ENCODE results near the gene FAM177A1.
A peak's percentile ranks its signal among the peaks of the same experiment; 100 is the strongest.
"Not testable (repeated sequence)": the region's sequence is repeated elsewhere in the genome, so short reads cannot be mapped to it uniquely, and the experiment has no call there.

The FAM177A1 gene

DNA sequence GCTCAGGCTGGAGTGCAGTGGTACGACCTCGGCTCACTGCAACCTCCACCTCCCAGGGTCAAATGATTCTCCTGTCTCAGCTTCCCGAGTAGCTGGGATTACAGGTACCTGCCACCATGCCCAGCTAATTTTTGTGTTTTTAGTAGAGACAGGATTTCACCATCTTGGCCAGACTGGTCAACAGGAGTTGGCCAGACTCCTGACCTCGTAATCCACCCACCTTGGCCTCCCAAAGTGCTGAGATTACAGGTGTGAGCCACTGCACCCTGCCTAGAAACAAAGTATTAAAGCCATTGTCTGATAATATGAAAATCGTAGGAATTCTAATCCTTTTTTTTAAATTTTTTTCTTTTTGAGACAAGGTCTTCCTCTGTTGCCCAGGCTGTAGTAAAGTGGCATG lies 19.7 kb downstream of the FAM177A1 start:
- DNase-seq, result not testable (repeated sequence)

DNA sequence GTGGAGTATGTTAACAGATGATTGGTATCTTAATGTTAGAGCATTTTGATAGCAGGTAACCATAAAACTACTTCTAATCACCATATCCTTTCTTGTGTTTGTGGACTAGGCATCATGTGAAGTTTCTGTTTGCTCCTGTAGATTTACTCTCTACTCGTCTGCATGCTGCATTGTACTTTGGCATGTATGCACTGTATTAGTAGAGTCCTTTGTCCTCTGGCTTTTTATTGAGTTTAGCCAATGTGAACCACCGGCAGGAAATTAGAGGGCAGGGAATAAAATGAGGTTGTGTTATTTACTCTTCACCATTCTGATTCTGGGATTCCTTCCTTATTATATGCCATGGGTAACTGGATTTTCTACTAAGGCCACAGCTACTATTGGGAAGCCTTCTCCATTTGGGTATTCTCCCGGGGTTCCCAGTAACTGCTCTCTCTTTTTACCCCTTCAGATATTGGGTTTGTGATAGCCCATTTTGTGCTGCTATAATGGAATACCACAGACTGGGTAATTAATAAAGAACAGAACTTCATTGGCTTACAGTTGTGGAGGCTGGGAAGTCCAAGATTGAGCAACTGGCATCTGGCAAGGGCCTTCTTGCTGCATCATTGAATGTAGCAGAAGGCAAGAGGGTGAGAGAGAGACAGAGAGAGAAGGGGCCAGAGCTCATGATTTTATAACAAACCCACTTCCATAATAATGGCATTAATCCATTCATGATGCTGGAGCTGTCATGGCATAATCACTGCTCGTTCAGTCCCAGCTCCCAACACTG lies 22.4 kb downstream of the FAM177A1 start:
- DNase-seq, result no peak

DNA sequence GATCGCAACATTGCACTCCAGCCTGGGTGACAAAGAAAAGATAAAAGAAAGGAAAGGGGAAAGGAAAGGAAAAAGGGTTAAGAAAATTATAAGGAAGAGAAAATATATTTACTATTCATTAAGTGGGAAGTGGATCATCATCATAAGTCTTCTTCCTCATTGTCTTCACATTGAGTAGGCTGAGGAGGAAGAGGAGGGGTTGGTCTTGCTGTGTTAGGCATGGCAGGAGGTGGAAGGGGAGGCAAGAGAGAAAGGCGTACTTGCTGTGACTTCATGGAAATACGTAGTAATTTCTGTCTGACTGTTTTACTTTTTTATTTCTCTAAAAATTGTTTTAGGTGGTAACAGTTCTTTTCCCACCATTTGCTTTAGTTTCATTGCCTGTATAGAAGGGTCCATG lies 26.2 kb downstream of the FAM177A1 start:
- DNase-seq, result no peak

DNA sequence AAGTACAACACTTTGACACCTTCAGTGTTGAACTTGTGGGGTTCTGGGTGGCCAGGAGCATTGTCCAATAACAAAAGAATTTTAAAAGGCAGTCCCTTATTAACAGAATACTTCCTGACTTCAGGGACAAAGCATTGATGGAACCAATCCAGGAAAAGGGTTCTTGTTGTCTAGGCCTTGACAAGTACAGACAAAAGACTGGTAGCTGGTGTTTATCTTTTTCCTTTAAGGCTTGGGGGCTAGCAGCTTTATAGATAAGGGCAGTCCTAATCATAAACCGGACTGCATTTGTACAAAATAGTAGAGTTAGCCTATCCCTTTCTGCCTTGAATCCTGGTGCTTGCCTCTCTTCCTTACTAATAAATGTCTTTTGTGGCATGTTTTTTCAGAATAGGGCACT lies 27.4 kb downstream of the FAM177A1 start:
- no peak for DNase-seq

DNA sequence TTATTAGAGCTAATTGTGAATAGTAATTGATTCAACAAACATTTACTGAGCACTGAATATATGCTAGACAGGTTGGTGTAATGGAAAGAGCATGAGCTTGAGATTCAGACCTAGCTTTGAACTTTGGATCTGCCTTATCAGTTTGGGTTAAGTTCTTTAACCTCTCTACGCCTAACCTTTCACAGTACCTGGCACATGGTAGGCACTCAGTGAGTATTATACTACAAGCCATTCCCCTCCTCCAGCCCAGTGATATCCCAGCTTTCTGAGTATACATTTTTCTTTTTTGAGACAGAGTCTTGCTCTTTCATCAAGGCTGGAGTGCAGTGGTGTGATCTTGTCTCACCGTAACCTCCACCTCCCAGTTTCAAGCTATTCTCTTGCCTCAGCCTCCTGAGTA lies 32.0 kb downstream of the FAM177A1 start:
- DNase-seq, result no peak

DNA sequence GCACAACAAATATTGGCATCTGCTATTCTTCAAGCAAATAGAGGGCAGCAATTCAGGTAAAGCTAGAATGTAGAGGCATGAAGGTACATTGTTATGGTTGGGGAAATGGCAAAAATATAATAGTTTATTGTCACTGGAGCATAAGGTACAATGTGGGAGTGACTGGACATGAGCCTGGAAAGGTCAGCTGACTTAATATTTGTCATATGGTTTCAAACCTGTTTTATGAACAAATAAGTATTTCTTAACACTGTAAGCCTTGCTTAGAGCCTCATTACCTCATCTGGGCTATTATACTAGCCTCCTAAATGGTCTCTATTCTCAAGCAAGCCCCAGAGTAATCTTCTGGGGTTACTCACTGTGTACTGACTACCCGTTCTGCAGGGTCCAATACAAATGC lies 33.7 kb downstream of the FAM177A1 start:
- DNase-seq, result no peak

DNA sequence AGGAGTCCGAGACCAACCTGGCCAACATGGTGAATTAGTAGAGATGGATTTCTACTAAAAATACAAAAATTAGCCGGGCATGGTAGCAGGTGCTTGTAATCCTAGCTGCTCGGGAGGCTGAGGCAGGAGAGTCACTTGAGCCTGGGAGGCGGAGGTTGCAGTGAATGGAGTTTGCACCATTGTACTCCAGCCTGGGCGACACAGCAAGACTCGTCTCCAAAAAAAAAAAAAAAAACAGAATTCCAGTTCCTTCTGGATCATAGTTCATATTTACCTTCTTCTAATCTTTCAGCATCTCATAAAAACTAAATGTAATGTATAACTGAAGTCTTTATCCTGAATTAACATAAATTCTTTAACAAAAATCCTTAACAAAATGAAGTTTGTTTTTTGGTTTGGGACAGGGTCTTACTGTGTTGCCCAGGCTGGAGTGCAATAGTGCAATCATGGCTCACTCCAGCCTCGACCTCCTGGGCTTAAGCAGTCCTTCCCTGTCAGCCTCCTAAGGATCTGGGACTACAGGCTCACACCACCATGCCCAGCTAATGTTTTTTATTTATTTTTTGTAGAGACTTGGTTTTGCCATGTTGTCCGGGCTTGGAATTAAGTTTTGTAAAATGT lies 37.6 kb downstream of the FAM177A1 start:
- no peak for DNase-seq

DNA sequence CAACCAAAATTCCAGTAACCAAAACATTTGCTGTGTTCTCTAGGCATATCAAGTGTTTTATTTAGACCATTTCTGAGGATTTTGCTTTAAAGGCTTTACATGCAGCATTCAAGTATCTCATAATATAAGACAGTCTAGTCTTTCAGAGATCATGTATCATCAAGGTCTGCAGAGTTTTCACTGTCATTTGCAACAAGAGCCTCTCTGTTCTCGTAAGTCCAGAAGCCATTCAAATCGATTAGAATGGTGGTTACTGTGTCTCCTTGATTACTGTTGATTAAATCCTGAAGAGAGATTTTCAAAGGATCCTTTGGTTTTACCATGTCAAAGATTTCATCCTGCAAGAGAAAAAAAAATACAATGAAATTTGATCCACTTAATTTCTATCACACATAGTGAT lies 39.4 kb downstream of the FAM177A1 start:
- DNase-seq, result no peak

DNA sequence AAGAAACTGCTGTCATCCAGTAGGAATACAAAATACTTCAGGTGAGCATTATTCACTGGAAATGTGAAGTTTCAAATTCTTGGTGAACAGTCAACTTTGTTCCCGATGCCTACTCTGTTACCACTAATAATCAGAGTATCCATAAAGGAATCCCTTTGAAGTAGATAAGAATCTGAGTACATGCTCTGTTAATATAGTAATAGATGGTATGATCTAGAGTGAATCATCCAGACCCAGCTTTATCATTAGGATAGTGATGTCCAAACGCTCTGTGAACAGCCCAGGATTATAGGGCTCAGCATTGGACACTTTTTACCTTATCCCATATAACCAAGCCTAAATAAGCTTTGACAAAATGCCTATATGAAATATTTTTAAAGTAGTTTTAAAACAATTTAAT lies 42.4 kb downstream of the FAM177A1 start:
- no peak for DNase-seq

DNA sequence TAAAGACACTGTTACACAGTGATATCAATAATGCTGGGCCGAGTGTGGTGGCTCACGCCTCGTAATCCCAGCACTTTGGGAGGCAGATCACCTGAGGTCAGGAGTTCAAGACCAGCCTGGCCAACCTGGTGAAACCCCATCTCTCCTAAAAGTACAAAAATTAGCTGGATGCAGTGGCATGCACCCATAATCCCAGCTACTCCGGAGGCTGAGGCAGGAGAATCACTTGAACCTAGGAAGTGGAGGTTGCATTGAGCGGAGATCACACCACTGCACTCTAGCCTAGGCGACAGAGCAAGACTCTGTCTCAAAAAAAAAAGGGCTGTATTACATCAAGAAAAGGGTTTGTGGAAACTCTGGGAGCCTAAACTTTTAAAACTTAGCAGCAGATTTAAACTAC lies 48.6 kb downstream of the FAM177A1 start:
- DNase-seq, result not testable (repeated sequence)

DNA sequence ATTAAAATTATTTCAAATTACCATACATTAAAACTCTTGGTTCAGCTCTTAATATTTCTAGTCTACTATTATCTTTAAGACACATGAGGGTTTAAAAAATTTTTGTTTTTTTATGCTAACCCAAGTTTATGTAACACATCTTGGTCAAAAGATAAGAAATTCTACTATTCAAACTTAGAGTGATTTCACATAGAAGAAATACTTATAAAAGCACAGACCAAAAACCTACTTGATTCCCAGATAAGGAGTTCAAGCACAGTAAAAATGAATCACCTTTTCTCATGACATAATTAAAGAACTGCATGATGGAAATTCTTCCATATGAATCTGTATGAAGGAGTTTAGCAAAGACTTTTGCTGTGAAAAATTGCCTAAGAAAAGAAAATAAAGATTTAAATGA lies 61.8 kb downstream of the FAM177A1 start:
- no peak for DNase-seq

DNA sequence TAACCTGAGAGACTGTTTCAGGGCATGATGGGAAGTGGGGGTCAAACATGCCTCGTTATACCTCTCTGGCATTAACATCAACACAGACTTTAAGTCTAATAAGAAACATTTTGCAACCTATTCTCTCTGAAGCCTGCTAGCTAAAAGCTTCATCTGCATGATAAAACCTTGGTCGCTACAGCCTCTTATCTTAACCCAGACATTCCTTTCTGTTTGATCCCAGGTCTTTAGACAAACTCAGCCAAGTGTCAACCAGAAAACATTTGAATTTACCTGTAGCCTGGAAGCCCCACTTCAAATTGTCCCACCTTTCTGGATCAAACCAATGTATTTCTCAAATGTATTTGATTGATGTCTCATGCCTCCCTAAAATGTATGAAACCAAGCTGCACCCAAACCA lies 66.6 kb downstream of the FAM177A1 start:
- no peak for DNase-seq

DNA sequence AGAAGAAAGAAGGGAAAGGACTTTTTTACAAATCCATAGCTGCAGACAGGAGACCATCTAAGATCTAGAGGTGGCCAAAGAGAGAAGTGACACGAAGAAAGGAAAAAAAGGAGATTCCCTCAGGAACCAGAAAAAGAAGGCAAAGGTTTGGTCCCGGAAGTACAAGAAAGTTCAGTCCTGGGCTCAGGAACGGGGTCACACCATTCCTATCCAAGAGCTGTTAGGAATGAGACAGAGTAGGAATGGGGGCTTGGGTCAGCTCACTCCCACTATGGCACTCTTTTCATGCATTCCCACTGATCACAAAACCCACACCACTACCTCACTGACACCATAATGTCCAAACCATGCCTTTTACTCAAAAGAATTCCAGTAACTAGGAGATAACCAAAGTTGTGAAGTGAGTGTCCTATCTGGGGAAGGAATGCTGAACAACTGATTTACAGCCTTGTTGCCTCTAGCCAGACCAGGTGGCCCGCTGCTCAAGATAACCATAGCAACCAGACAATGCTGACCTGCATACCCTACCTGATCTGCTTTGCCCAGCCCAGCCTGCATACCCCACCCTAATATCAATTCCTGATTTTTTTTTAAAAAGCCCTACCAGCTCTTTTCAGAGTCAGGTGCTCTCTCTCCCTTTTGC lies 67.4 kb downstream of the FAM177A1 start:
- no peak for DNase-seq

DNA sequence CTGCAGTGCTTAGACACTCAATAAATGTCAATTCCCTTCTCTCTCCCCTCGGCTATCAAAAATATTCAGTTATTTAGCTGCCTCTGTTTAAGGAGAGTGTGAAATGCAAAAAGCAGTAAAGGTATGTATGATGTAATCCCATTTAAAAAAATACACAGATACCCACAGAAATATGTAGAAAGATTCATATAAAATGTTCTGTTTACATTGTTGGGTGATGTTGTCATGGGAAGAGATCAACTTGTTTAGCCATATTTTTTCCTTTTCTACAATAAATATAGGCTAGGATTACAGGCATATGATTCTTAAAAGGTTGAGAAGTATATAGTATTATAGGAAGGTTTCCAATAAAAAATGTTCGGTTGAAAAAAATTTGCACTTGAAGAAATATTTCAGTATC lies 68.0 kb downstream of the FAM177A1 start:
- DNase-seq, result no peak

DNA sequence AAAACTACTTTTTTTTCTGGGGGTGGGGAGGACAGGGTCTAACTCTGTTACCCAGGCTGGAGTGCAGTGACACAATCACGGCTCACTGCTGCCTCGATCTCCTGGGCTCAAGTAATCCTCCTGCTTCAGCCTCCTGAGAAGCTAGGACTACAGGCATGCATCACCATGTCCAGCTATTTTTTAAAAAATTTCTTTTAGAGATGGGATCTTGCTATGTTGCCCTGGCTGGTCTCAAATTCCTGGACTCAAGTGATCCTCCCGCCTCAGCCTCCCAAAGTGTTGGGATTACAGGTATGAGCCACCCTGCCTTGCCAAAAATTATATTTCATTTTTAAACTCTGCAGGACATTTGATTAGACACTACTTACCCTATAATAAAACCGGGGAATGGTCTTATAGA lies 70.2 kb downstream of the FAM177A1 start:
- no peak for DNase-seq

DNA sequence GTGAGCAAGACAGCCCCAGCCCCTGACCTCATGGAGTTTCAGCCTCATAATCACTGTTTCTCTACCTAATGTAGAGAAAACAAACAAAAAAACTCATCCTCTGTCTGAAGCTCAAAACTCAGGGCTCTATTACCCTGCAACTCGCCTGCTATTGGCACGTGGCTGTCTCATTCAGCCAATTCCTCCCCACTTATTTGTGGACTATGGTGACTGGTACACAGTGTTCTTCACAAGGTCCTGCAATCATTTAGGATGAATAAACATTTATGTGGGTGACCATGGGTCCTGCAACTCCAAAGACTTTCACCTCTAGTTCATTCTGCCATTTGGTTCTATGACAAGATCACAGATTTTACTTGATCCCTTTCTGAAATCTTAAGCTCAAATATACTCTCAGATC lies 71.0 kb downstream of the FAM177A1 start:
- no peak for DNase-seq

DNA sequence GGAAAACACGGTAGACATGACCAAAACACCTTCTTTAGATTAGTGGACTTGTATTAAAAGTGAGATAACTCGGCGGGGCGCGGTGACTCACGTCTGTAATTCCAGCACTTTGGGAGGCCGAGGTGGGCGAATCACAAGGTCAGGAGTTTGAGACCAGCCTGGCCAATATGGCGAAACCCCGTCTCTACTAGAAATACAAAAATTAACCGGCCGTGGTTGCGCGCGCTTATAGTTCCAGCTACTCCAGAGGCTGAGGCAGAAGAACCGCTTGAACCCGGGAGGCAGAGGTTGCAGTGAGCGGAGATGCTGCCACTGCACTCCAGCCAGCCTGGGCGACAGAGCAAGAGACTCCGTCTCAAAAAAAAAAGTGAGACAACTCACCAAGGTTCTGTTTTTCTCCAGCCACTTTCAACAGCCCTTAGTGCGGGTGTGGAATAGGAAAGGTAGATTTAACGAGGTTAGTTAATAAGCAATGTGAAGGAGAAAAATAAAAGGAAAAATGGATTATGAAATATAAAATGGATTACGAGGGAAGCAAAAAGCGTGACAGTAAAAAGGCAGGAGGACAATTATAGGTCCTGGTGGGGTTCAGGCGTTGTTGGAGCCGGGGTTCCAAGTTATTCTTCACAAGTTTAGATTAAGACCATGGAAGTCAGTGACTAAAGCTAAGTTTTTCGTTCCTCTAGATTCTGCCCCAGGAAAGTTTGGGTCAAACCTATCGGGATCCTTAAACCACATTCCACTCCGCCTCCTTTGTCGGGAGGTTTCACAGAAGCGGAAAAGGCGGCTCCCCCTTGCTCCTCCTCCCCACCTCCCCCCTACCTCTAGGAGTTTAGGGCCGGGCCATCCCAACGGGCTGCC lies 75.2 kb downstream of the FAM177A1 start:
- no peak for DNase-seq

DNA sequence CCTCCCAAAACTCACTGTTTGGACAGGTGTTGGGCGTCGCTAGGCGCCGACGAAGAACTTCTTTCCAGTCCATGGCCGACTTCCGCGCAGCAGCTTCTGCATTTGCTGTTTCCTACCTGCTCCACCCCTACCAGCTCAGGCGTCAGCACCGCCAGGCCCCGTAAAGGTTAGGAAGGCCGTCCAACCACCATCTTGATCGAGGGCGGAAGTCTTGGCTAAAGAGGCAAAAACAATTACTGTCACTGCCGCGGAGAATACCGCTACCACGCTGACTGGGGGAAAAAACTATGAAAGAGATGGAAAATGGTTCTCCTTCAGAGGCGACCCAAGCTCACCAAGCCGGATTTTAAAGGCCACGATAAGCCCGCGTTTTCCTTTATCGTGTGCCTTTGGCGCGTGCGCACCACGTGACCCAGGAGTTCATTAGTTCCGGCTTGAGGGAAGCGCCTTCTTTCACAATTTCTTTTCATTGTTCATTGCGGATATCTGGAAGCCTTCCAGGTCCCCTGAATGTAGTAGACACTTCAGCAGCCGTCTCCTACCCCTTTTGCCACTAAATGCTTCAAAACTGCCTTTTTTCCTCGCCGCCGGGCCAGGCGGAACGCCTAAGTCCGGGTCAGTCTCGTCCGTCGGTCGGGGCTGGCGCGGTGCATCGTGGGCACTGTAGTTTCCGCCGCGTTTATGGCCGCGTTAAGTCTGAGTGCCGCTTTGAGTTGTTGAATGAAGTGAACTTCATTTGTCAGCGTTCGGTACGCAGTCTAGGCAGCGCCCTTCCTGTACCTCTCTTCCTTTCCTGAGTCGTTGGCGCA lies 76.0 kb downstream of the FAM177A1 start, which contains the start of the genes PPP2R3C and PRORP:
PPP2R3C (minus strand) TSS at position 104 of the 809 bp plus-strand sequence; CDS start at position 73, 31 bp downstream.
PRORP (plus strand) TSS at position 666 of the 809 bp plus-strand sequence. CDS start 694 bp downstream, outside the sequence.
- peak; percentile 95 for DNase-seq

DNA sequence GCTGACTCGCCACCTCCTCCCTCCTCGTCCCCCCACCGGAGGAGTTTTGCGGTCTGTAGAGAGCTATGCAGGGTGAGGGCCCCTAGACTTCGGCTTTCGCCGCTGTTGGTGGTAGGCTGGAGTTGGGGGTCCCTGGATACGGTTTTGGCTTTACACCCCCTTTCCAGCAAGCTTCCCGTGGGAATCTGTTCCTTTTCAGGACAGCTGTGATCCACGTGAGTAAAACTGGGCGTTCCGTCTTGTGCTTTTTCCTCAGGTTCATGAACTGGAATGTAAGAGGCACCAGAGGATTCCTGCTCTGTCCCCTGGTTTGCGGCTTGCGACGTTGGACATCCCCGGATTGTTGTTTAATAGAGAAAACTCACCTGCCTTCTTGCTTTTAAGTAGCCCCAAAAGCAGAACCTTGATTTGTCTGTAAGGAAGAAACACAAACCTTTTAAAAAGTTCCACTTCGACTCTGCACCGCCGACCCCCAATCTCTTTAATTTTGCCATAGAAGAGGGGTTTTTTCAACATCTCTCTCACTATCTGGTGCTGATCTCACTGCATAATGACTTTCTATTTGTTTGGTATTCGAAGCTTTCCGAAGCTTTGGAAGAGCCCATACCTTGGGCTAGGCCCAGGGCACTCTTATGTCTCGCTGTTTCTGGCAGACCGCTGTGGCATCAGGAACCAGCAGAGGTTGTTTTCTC lies 76.8 kb downstream of the FAM177A1 start:
- DNase-seq, result no peak

DNA sequence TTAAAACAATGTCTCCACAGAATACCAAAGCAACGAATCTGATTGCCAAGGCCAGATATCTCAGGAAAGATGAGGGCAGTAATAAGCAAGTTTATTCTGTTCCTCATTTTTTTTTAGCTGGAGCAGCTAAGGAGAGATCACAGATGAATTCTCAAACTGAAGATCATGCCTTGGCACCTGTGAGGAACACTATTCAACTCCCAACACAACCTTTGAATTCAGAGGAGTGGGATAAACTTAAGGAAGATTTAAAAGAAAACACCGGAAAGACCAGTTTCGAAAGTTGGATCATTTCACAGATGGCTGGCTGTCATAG lies 77.3 kb downstream of the FAM177A1 start:
- DNase-seq, result no peak

DNA sequence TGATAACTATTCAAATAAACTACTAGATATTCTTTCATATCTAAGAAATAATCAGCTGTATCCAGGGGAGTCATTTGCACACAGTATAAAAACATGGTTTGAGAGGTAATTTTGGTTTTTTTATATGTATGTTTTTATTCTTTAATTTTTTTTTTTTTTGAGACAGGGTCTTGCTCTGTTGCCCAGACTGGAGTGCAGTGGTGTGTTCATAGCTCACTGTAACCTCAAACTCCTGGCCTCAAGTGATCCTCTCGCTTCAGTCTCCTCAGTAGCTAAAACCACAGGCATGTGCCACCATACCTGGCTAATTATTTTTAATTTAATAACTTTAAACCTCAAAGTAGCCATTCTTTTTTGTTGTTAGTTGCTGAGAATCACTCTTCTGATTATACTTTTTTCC lies 78.1 kb downstream of the FAM177A1 start:
- no peak for DNase-seq
